ENCODE results near the gene ATP10A.

ATP10A gene

DNA sequence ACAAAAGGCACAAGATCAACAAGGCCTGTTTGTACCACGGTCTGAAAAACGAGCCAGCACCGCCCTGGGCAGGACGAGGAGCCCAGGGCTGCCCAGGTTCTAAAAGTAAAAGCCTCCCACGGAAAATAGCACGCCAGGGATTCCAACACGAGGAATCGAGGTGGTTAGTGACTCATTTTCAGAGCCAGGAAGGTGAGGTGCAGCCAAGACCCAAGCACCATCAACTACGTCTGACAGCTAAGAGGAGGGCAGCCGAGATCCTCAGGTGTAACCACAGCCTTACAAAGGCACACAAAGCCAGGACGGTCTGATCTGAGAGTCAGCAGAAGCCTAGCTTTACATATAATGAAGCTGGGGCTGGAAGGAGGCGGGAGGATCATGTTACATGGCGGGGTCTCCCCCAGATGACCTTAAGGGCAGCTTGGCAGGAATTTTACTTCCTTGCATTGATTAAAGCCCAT lies 52.5 kb downstream of the ATP10A start:
- DNase-seq: no peak

DNA sequence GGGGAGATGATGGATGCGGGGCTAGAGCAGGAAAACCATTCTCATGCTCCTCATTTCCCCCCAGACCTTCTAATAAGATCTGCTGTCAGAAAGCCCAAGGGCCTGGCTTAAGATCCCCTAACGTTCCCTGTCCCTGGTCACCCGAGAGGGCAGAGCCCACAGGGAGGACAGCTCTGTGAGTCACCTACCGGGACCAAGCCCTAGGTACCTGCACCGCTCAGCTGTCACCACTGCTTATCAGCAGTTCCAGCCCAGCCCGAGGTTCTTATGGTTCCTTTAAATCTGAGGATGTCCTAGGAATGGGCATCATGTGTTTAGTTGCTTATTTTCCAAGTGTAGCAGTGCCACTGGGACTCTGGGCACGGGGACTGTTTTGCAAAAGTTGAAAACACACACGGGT lies 53.0 kb downstream of the ATP10A start:
- DNase-seq: no peak

DNA sequence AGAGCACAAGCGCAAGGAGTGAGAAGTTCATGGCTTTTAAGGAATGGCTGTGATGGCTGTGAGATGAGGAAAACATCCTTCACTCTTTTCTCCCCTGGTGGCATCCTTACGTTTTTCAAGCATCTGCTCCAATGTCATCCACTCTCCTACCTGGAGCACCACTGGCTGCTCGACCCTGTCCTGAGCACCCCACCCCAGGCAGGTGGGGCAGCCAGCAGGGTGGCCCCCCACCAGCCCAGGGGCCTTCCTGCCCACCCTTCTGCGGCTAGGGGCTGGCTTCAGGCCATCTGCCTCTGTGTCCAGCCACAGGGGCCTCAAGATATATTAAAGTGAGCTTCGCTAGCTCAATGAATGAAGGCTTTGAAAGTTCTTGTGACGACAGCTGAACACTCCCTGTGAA lies 56.1 kb downstream of the ATP10A start:
- no peak for DNase-seq

DNA sequence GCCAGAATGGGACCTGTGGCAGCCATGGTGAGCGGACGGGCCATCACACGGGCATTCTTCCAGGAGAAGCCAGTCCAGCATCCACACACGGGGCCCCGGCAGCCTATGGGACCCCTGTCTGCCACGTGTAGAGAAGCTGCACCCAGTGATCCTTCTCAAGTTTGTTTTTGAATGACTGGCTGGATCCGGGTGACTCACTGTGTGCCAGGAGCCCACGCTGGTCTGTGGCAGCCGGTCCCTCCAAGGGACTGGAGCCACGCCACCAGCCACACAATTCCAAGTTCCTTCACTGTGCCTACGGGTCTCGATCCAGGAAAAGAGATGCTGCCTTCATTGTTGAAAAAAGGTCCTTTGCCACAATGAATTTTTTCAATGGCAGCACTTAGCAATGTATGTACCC lies 58.1 kb downstream of the ATP10A start:
- DNase-seq: no peak

DNA sequence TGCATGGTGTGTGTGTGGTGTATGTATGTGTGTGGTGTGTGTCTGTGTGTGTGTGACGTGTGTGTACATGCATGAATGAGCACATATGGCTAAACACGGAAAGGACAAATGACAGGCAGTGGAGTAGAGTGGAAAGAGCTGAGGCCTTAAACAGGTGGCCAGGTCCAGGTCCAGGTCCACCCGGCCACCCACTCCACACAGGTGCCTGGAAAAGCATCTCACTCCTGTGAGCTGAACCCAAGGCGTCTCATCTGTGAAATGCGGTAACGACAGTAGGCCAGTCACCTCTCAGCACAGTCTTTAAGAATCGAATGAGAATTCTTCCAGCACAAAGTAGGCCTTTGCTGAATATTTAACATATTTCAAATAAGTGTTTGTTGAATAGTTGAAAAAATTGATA lies 58.7 kb downstream of the ATP10A start:
- no peak for DNase-seq

DNA sequence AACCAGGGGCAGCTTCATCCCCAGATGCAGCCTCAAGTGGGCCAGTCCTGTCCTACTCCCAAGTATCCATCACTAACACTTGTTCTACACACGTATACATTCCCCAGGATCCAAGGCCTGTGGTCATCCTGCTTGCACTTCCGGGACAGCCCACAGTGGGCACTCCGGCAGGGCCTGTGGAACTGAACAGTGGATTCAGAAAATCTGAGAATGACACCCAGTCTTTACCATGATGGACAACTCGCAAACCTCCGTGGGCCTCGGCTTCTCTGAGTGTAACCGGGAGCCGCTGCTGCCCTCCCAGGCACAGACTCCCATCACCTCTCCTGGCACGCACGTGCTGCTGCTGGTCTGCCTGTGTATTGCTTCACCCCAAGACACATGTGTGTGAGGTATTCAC lies 59.6 kb downstream of the ATP10A start:
- no peak for DNase-seq

DNA sequence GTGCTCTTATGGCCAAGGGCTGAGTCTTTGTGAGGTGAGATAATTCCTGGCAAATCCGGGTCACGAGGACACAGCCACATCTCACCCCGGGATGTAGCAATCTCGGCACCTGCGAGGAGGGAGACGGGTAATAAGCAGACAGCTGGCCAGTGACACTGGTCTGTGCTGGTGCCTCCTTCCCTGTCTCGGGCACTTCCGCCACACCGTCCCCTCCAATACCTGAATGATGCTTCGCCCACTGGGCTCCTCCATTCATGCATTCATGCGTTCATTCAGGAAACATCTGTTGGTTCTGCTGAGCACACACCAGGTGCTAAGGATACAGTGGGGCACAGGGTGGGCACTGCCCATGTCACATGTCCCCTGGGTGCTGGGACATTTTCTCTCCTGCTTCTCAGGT lies 60.1 kb downstream of the ATP10A start:
- DNase-seq: no peak

DNA sequence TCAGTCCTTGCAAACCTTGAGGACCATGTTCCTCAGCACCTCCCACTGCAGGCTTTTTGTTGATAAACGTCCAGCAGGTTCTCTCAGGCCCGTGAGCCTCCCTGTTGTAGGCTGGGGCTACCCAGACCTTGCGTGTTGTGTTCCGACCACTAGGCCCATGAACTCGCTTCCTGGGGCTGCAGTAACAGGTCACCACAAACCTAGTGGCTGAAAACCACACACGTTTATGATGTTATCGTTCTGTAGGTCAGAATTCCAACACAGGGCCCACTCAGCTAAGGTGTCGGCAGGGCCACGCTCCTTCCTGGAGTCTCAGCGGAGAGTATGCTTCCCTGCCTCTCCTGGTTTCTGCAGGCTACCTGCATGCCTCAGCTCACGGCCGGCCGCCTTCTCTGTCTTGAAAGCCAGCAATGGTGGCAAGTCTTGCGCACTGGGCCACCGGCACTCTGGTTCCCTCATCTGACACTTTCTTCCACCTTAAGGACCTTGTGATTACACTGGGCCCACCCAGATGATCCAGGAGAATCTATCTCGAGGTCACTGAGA lies 60.8 kb downstream of the ATP10A start:
- DNase-seq: no peak

DNA sequence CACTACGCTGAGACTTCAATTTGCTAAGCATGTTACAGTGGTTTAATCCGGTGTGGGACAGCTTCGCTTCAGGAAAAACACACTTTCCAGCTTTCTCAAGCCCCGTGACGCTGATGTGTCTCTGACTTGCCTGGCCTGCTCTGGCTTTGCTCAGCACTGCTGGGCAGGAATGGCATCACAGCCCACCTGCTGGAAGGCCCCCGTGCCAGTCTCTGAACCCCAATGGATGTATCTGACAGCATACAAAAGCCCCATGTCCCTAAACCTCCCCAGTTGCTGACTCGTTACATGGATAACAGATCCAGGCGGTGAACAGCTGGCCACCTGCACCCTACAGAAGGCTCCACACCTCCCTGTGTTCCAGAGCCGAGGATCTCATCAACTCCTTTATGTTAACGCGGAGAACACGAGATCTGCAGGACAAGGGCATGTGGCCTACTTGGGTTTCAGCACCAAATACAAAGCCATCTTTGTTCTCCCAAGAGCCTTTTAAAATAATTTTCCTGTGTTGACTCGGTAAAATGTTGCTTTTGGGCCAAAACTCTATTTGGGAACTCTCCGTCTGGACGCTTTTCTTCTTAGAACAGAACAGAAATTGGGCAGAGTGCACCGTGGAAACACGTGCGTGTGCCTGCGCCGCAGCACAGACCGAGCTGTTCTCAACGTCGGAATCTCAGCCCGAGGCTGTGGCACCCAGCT lies 61.4 kb downstream of the ATP10A start:
- no peak for DNase-seq

DNA sequence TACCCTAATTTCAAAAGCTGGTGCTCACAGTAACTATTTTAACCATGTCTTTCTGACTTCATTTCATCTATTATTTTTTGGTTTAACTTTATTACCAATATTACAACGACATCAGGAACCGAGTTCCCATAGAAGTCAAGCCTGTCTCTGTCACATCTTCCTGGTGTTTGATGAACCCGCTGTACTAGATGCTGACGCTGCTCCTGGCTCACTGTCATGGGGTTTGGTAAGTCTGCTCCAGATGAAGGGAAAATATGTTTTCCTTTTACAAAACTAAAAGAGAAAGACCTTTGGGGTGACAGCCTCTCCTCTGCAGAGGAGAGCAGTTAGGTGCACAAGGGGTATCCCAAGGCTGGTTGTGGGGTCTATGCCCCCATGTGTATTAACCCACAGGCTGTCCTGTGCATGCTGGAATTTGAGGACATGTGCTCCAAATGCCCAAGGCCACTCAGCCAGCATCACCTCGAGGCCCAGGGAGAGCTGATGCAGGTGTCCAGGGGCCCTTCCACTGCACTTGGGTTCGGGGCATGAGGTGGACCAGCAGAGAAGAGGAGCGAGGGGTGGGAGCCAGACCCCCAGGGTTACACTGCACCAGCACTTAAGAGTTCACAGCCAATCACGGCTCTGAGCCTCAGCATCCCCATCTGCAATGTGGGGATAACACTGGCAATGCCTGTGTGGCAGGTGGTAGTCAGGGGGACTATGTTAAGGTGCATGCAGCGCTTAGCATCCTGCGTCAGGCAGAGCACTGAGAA lies 62.2 kb downstream of the ATP10A start:
- no peak for DNase-seq

DNA sequence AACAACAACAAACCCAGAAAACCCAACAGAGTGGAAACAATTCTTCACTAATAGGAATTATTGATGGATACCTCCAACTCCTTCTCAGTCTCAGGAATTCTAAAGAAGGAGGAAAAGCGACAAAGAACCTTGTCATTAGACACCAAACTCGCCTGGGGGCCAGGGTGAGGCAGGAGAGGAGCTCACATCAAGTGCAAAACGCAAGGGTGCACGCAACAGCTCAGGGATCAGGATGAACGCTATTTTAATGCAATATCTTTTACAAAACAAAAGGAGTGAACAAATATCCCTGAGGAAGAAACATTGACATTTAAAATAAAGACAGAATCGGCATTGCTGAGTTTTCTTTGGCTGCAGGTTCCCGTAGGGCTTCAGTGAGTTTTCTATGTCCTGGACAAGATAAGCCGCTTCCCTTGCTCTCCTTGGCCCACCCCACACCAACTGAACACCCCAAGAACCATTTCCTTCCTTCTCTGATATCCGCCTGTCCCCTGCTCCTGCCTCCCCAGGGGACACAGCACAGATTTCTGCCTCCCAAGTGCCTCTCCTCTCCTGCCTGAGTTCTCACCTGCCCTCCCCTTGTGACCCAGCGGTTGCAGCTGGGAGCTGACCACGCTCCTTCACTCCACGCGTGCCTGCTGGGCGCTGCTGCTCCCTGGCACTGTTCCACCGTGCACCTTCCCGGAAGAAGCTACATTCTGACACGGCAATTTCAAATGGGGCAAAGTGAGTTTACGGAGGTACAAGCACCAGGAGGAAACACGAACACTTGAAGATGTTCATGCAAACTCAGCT lies 63.0 kb downstream of the ATP10A start:
- DNase-seq: no peak

DNA sequence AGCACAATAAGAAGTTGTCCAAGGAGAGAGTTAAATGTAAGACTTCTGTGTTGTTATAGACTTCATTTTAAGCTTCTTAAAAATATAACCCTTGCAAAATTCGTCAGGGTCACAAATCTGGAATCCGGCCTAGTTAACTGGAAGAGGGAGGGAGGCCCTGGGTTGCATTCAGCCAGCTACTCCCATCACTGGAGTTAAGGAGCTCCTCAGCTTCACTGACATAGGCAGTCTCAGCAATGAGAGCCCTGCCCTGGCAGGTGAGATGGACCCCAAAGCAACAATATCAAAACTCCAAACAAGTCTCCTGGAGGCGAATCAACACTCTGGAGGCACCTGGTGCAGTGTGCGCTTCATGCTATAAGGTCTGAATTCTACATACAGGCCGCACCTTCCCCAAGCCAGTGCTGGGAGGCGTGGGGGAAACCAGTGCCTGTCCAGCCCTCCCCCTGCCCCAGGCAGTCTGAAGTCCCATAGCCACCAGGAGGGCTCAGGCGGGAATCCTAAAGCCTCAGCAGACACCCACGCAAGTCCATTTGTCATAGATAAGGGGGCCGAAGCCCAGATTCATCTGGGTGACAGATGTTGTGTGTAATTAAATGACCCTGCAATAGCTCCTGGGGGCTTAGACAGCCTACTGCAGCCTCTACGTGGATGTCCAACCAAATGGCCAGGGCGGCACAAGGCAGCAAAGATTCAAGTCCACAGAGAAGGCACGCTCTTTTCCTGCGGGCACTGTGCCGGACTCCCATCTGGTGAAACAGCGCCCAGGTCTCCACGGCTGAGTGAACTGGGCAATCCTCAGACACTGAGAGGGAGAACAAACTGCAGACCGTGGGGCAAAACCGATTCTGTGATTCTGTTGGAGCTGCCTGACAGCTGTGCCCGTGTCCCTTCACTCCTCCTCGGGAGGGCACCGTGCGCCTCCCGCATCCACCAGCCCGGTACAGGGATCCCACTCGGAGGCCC lies 64.9 kb downstream of the ATP10A start:
- no peak for DNase-seq

DNA sequence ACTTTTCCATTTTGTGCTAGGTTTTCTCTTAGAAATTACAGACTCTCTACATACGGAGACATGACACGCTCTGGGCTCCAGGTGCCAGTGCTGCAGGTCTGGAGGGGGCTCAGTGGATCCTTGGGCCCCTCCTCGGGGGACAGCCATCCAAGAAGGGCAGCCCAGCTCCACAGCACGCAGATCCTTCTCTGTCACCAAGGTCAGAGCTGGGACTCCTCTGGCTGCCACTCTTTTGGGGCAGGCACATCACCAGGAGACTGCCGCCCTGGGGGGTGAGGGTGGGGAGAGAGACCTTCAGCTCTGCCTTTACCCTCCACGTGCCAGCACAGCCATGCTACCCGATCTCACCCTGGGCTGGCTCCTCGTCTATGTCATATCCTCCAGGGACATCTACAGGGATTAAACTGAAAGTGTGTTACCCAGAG lies 65.6 kb downstream of the ATP10A start:
- DNase-seq: no peak

- DNase-seq: no peak
Observed at GRCh38 chr15:25797035-25797434, 66.1 kb downstream of the ATP10A start.

DNA sequence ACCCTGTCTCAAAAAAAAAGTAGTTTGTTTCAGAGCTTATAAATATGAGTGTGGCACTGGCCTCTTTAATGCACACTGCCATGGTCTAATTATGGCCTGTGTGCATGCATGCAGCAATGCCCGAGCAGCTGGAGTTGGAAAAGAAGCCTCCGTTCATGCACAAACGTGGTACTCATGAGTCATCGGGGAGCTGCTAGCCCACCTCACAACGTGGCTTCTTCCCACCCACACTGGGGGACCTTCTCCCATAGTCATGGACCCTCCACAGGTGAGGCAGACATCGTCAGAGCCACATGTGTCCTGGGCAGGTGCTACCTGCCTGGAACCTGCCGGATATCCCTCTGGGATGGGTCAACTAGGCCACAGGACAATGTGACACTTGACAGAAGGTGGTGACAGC lies 66.7 kb downstream of the ATP10A start:
- no peak for DNase-seq

- no peak for DNase-seq
Observed at GRCh38 chr15:25795712-25796111, 67.4 kb downstream of the ATP10A start.

GRCh38 chr15:25795061-25795460 lies 68.1 kb downstream of the ATP10A start:
- no peak for DNase-seq

DNA sequence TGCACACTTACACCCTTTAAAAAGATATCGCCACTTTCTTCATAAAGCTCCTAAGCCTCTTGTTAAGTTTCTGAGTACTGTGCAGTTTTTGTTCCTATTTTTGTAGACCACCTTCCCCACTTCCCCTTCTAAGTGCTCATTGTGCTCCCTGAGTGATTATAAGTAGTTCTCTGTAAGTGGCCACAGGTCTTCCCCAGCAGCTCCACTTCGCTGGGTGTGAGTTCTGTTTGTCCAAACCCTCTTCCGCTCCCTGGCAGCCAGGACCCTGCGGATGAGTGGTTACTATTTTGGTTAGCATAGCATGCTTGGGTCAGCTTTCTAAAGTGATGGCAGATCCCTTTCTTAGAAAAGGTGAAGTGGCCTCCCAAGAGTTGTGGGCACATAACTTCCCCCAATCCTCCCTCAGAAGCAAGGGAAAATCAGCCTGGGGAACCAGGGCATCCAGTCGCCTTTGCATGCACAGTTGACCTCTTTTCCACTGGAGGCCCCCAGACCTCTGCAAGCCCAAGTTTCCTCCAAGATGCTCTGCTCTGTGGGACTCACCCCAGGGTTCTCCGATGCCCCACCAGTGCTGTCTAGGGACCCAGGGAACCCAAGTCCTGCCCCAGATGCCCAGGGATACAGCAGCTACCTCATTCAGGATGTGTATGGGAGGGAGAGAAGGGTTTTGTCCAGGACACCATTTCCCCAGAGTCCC lies 69.6 kb downstream of the ATP10A start:
- no peak for DNase-seq

- DNase-seq: no peak
Observed at GRCh38 chr15:25792128-25792527, 71.0 kb downstream of the ATP10A start.

GRCh38 chr15:25790000-25790660 lies 73.0 kb downstream of the ATP10A start:
- DNase-seq: no peak

DNA sequence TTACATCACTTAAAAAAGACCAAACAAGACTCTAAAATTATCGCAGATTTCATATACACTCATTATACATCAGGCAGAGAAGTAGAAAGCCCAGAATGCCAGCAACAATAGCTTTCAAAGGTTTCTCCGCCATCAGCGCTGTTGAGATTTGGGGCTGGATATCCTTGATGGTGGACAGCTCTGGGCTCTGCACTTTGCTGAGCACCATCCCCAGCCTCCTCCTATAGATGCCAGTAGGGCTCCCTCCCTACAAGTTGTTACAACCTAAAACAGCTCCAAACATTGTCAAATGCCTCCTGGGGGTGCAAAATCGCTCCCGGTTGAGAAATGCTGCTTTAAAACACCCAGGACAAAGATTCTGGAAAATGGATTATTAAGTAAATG lies 73.5 kb downstream of the ATP10A start:
- DNase-seq: no peak
